Fibroblast of lung (primary cell): Measurements from ENCODE around the gene CSAG1. TPM values are rescaled to one million over a fixed set of nuclear protein-coding genes. Genes with fewer than 3 reads are reported as not detected.
"Not testable (repeated sequence)": the region's sequence is repeated elsewhere in the genome, so short reads cannot be mapped to it uniquely, and the experiment has no call there.

Experiments used
- DNase-seq, 2 donors: peaks; one replicate each; pipeline versions ENCODE4 v3.0.0 to v3.0.0-alpha.2; 2010; ENCODE audit warnings: low read depth in 2 of 2
- H2AFZ ChIP-seq: 2 replicates; pipeline ENCODE4 v1.5.1; 2012; ENCODE audit warnings: low read length, control low read depth, inconsistent platforms
- H3K27ac ChIP-seq: 2 replicates; pipeline ENCODE4 v1.5.1; 2011; ENCODE audit warnings: low read length, control low read depth; ENCODE audit not compliant: insufficient read depth
- H3K27me3 ChIP-seq: 2 replicates; pipeline ENCODE4 v1.5.1; 2011; ENCODE audit warnings: mild to moderate bottlenecking, low read length; ENCODE audit not compliant: control insufficient read depth, insufficient read depth
- H3K36me3 ChIP-seq: 2 replicates; pipeline ENCODE4 v1.5.1; 2011; ENCODE audit warnings: low read length; ENCODE audit not compliant: control insufficient read depth, insufficient read depth
- H3K4me1 ChIP-seq: 2 replicates; pipeline ENCODE4 v1.5.1; 2011; ENCODE audit warnings: low read length; ENCODE audit not compliant: control insufficient read depth, insufficient read depth; ENCODE audit errors: extremely low read depth
- H3K4me2 ChIP-seq: 2 replicates; pipeline ENCODE4 v1.5.1; 2011; ENCODE audit warnings: low read length, control low read depth; ENCODE audit not compliant: insufficient read depth; ENCODE audit errors: extremely low read depth
- H3K4me3 ChIP-seq, 4 experiments: fragments of 200-600 bp in 1 of 4; sonication (generic) in 1 of 4; replicated peaks in 1 of 4; 2 replicates each; pipeline ENCODE4 v1.5.1; 2011 to 2016; ENCODE audit warnings: low read length in 4 of 4, low read depth in 3 of 4, mild to moderate bottlenecking in 3 of 4, control low read depth in 2 of 4, inconsistent platforms in 1 of 4, mixed read lengths in 1 of 4; ENCODE audit not compliant: insufficient read depth in 1 of 4; ENCODE audit errors: control extremely low read depth in 1 of 4
- H3K79me2 ChIP-seq: 2 replicates; pipeline ENCODE4 v1.5.1; 2012; ENCODE audit warnings: mild to moderate bottlenecking, low read length, inconsistent platforms; ENCODE audit not compliant: control insufficient read depth, insufficient read depth
- H3K9ac ChIP-seq: 2 replicates; pipeline ENCODE4 v1.5.1; 2011; ENCODE audit warnings: mild to moderate bottlenecking, low read length, control low read depth; ENCODE audit not compliant: insufficient read depth
- H3K9me3 ChIP-seq: 2 replicates; pipeline ENCODE4 v1.5.1; 2012; ENCODE audit warnings: low read depth, low read length; ENCODE audit not compliant: control insufficient read depth, insufficient read depth
- H4K20me1 ChIP-seq: 2 replicates; pipeline ENCODE4 v1.5.1; 2011; ENCODE audit warnings: low read length; ENCODE audit not compliant: control insufficient read depth, insufficient read depth; ENCODE audit errors: extremely low read depth
- EZH2 ChIP-seq: IDR thresholded peaks from 2 replicates; pipeline ENCODE4 v1.5.1; 2012; ENCODE audit warnings: low read length, control low read depth, mild to moderate bottlenecking; ENCODE audit errors: missing control alignments
- polyA plus RNA-seq, 2 donors: library from polyadenylated mRNA; depleted of rRNA in 1 of 2; stranded (reverse) in 1 of 2; unstranded in 1 of 2; fragments of >200 nt; gene quantifications; 2 replicates each; pipeline ENCODE4 v1.2.1, GENCODE V29; 2011 to 2012; ENCODE audit warnings: missing spikeins in 1 of 2
- total RNA-seq: library from RNA; depleted of rRNA; stranded (reverse); fragments of >200 nt; gene quantifications from 2 replicates; pipeline ENCODE4 v1.2.1, GENCODE V29; 2014
- TF ChIP-seq, protein P1 (sequence below), 2 donors: IDR thresholded peaks in 1 of 2; conservative IDR thresholded peaks in 1 of 2; 1 replicate in 1 of 2; 2 replicates in 1 of 2; pipeline ENCODE4 v1.5.1; 2011 to 2012; ENCODE audit warnings: low read length in 2 of 2, control low read depth in 1 of 2, inconsistent platforms in 1 of 2, low read depth in 1 of 2, mild to moderate bottlenecking in 1 of 2

The CSAG1 gene
- total and polyA plus RNA-seq, 2 donors (not counting 1 experiment from before 2014, with no cell fraction given), result not detected

DNA sequence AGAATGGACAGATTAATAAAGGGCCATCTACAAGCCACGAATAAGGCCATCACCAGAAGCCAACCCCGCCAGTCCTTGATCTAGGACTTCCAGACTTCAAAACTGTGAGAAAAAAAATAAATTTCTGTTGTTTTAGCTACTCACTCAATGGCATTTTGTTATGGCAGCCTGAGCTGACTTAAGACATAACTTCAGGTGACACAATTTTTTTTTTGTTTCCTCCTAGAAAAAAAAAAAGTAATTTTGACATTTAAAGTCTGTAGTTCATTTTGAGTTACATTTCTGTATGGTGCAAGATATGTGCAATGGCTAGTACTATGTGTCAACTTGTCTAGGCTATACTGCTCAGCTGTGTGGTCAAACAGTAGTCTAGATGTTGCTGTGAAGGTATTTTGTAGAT, 25.4 kb upstream of the CSAG1 start, which contains the start of gene CSAG3:
TSS of gene CSAG3 (plus strand) at position 301 of the 400 bp plus-strand sequence.
- H3K36me3 ChIP-seq, H3K9me3 ChIP-seq, H3K27me3 ChIP-seq, H3K9ac ChIP-seq, H2AFZ ChIP-seq, H3K4me1 ChIP-seq, H4K20me1 ChIP-seq, DNase-seq, H3K4me2 ChIP-seq, H3K4me3 ChIP-seq, H3K27ac ChIP-seq, H3K79me2 ChIP-seq: not testable (repeated sequence)

DNA sequence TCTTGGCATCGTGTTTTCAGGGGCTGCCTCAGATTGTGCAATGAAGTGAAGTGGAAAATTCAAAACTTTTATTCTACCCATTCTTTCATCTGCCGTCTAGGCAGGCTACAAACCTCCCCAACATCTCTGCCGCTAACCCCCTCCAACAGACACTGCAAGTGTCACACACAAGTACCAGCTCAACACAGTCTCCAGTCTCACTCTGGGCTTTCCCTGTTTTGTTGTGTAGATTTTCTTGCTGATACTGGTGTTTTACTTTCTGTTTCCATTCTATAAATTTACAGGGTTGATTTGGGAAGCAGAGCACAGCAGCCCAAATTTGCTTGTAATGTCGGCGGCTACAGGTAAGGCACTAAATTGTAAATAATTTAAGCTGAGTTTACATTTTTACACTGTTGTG, 21.4 kb upstream of the CSAG1 start:
- not testable (repeated sequence) for H3K9ac ChIP-seq, H2AFZ ChIP-seq, H3K9me3 ChIP-seq, H3K4me3 ChIP-seq, H3K36me3 ChIP-seq, H3K4me1 ChIP-seq, H3K27ac ChIP-seq, H4K20me1 ChIP-seq, H3K27me3 ChIP-seq, H3K4me2 ChIP-seq, DNase-seq, H3K79me2 ChIP-seq

DNA sequence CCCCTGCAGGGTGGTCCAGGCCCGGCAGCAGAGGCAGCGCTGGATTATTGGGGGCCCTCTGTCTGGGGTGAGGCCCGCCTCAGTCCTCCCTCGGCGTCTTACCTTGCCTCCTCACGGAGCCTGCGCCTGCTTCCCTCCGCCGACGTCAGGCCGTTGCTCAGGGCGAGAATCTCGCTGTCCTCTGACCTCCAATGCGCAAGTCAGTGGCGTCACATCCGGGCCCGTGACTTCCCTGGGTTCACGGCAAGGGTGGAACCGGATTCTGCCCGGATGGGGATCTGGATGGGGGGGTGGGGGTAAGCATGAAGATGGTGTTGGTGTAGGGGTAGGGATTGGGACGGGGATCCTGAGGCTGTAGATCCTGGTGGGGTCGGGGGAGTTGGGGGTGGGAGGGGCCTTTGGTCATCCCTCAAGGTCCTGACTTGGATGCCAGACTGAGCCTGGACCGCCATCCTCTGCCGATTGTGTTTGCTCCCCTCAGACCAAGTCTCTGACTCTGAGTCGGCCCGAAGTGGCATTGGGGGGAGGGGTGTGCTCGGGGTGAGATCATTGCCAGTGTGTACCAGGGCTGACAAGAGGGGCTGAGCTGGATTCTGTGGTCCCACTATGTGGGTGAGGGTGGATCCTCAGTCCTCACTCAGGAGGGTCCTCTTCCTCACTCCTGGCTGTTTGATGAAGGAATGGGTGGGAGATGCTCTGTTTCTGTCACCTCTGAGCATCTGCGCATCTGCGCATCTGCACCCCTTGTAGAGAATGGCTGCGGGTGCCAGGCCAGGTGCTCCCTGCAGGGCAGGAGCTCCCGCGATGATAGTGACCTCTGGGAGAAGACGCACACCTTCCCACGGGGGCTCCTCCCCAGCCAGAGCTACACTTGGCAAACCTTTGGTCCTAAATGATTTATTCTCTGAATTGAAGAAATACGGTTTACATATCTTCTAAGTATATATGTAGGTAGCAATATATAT, 20.4 kb upstream of the CSAG1 start, which contains the start of gene MAGEA2:
TSS of gene MAGEA2 (minus strand) at position 157 of the 965 bp plus-strand sequence. CDS start 2,479 bp downstream, outside the sequence.
- H3K9ac ChIP-seq, H3K4me1 ChIP-seq, H3K36me3 ChIP-seq, H4K20me1 ChIP-seq, H3K4me2 ChIP-seq, H3K27ac ChIP-seq, H3K9me3 ChIP-seq, H3K4me3 ChIP-seq, H3K79me2 ChIP-seq, H3K27me3 ChIP-seq, H2AFZ ChIP-seq, DNase-seq: not testable (repeated sequence)

DNA sequence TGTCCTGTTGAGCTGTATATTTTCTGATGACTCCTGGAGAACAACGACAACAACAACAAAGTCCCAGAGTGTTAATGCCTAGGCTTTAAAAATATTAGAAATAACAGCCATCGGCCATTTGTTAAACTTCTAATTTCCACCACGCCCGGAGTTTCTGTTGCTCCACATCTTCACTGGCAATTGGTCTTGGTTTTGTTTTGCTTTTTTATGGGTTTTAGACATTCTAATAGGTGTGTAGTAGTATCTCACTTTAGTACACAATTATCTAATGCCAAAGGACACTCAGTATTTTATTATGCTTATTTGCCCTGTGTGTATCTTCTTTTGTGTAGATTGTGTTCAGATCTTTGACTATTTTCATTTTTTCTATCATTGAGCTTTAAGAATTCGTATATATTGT, 5.0 kb upstream of the CSAG1 start:
- H3K4me1 ChIP-seq, result no peaks in the 10 kb centered on the region
- H3K79me2 ChIP-seq, result no peaks in the 10 kb centered on the region
- H3K9me3 ChIP-seq, result no peaks in the 10 kb centered on the region
- H3K27ac ChIP-seq, result no peak overlapping the region
- H3K4me3 ChIP-seq, result no peak overlapping the region
- no peaks in the 10 kb centered on the region for H4K20me1 ChIP-seq
- no peak for DNase-seq
- no peak overlapping the region for H2AFZ ChIP-seq
- H3K4me2 ChIP-seq, result no peak overlapping the region
- no peaks in the 10 kb centered on the region for H3K36me3 ChIP-seq
- H3K9ac ChIP-seq, result no peak overlapping the region
- TF ChIP-seq EZH2, result no peak
- TF ChIP-seq, protein P1, sequence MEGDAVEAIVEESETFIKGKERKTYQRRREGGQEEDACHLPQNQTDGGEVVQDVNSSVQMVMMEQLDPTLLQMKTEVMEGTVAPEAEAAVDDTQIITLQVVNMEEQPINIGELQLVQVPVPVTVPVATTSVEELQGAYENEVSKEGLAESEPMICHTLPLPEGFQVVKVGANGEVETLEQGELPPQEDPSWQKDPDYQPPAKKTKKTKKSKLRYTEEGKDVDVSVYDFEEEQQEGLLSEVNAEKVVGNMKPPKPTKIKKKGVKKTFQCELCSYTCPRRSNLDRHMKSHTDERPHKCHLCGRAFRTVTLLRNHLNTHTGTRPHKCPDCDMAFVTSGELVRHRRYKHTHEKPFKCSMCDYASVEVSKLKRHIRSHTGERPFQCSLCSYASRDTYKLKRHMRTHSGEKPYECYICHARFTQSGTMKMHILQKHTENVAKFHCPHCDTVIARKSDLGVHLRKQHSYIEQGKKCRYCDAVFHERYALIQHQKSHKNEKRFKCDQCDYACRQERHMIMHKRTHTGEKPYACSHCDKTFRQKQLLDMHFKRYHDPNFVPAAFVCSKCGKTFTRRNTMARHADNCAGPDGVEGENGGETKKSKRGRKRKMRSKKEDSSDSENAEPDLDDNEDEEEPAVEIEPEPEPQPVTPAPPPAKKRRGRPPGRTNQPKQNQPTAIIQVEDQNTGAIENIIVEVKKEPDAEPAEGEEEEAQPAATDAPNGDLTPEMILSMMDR (conservative IDR thresholded peaks at IDR 0.05 in 1 of 2, IDR thresholded peaks at IDR 0.05 in 1 of 2; ENCODE audit: low read depth in 1 of 2, low read length in 2 of 2), result no peak
- H3K27me3 ChIP-seq, result no peaks in the 10 kb centered on the region

DNA sequence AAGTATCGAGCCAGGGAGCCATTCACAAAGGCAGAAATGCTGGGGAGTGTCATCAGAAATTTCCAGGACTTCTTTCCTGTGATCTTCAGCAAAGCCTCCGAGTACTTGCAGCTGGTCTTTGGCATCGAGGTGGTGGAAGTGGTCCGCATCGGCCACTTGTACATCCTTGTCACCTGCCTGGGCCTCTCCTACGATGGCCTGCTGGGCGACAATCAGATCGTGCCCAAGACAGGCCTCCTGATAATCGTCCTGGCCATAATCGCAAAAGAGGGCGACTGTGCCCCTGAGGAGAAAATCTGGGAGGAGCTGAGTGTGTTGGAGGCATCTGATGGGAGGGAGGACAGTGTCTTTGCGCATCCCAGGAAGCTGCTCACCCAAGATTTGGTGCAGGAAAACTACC, 3.0 kb upstream of the CSAG1 start:
- not testable (repeated sequence) for H3K36me3 ChIP-seq, H3K4me1 ChIP-seq, H3K4me3 ChIP-seq, H3K9me3 ChIP-seq, H3K27me3 ChIP-seq, H2AFZ ChIP-seq, H3K9ac ChIP-seq, H3K79me2 ChIP-seq, DNase-seq, H3K4me2 ChIP-seq, H4K20me1 ChIP-seq, H3K27ac ChIP-seq
